ENCODE results near the gene LY6G6C. TPM values are rescaled to one million over a fixed set of nuclear protein-coding genes. Genes with fewer than 3 reads are reported as not detected.

LY6G6C gene
- total RNA-seq, 1 experiment from 2014 or later = not detected

GRCh38 chr6:31706599-31706998, 14.9 kb downstream of the LY6G6C start, which contains the start of gene LY6G6F:
LY6G6F (plus strand) TSS chr6:31706866; CDS start chr6:31706907, 41 bp downstream.
- DNase-seq (ENCODE audit: low read depth) = no peak

GRCh38 chr6:31705931-31706330, 15.6 kb downstream of the LY6G6C start:
- DNase-seq (ENCODE audit: low read depth) = no peak

GRCh38 chr6:31702819-31703716, 18.5 kb downstream of the LY6G6C start, which contains the start of gene ABHD16A:
ABHD16A (minus strand) TSS chr6:31703324; CDS start chr6:31703281, 43 bp downstream.
- DNase-seq (ENCODE audit: low read depth) = peak; percentile 100

- DNase-seq (ENCODE audit: low read depth) = no peak
Observed at GRCh38 chr6:31702405-31702818, 19.1 kb downstream of the LY6G6C start.

GRCh38 chr6:31701666-31702404, 19.7 kb downstream of the LY6G6C start:
- peak; percentile 31 for DNase-seq (ENCODE audit: low read depth)

GRCh38 chr6:31700740-31701401, 20.7 kb downstream of the LY6G6C start:
- DNase-seq (ENCODE audit: low read depth) = no peak

GRCh38 chr6:31697555-31697954, 24.0 kb downstream of the LY6G6C start:
- no peak for DNase-seq (ENCODE audit: low read depth)

- DNase-seq (ENCODE audit: low read depth) = no peak
Observed at GRCh38 chr6:31693535-31693934, 28.0 kb downstream of the LY6G6C start.

- no peak for DNase-seq (ENCODE audit: low read depth)
Observed at GRCh38 chr6:31692886-31693285, 28.7 kb downstream of the LY6G6C start.

- DNase-seq (ENCODE audit: low read depth) = no peak
Observed at GRCh38 chr6:31692353-31692752, 29.2 kb downstream of the LY6G6C start.

GRCh38 chr6:31691564-31692108, 29.9 kb downstream of the LY6G6C start:
- no peak for DNase-seq (ENCODE audit: low read depth)

- no peak for DNase-seq (ENCODE audit: low read depth)
Observed at GRCh38 chr6:31691078-31691463, 30.5 kb downstream of the LY6G6C start.

- DNase-seq (ENCODE audit: low read depth) = peak; percentile 58
Observed at GRCh38 chr6:31690231-31691077, 31.1 kb downstream of the LY6G6C start.

- no peak for DNase-seq (ENCODE audit: low read depth)
Observed at GRCh38 chr6:31689249-31690110, 32.1 kb downstream of the LY6G6C start.

GRCh38 chr6:31687860-31688693, 33.5 kb downstream of the LY6G6C start:
- DNase-seq (ENCODE audit: low read depth) = no peak

- no peak for DNase-seq (ENCODE audit: low read depth)
Observed at GRCh38 chr6:31687321-31687720, 34.2 kb downstream of the LY6G6C start.

- no peak for DNase-seq (ENCODE audit: low read depth)
Observed at GRCh38 chr6:31686483-31686882, 35.1 kb downstream of the LY6G6C start.

GRCh38 chr6:31683591-31683990, 38.0 kb downstream of the LY6G6C start:
- DNase-seq (ENCODE audit: low read depth) = no peak

- DNase-seq (ENCODE audit: low read depth) = peak; percentile 49
Observed at GRCh38 chr6:31681135-31681671, 40.3 kb downstream of the LY6G6C start.

Measured in Daoy (cell line).